Glomerular visceral epithelial cell (primary cell): ENCODE measurements around the gene LRRC63.
A peak's percentile ranks its signal among the peaks of the same experiment; 100 is the strongest.
"Not testable (repeated sequence)": the region's sequence is repeated elsewhere in the genome, so short reads cannot be mapped to it uniquely, and the experiment has no call there.

ENCODE experiments used
- DNase-seq: peaks from one replicate; pipeline ENCODE4 v3.0.0-alpha.2; 2016; ENCODE audit errors: extremely low spot score

The LRRC63 gene

DNA sequence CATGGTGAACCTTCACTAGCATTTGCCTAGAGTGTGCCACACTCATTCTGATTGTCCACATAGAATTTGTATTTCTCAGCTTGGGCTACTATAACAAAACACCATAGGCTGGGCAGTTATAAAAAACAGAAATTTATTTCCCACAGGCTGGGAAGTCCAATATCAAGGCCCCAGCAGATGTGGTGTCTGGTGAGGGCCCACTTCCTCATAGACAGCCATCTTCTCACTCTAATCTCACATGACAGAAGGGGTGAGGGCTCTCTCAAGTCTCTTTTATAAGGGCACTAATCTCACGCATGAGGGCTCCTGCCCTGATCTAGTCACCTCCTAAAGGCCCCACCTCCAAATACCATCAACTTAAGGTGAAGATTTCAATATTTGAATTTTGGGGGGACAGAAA, 53.6 kb downstream of the LRRC63 start:
- DNase-seq, result no peak

DNA sequence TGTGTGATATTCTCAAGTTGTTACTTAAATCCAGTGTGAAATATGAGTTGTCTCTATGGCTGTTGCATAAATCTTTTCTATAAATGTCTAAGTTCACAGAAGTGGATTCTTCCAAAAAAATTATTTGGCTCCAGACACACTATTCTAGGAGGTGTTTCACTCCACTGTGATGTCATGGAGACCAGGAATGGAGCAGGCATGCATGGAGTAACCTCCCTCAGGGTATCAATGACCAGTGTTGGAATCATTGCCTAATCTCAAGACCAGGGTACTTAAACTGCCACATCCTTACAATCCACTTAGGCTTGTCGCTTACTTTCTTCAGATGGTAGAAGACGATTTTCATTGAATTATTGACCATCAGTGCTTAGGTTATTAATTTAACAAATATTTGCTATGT, 55.4 kb downstream of the LRRC63 start:
- DNase-seq, result no peak

DNA sequence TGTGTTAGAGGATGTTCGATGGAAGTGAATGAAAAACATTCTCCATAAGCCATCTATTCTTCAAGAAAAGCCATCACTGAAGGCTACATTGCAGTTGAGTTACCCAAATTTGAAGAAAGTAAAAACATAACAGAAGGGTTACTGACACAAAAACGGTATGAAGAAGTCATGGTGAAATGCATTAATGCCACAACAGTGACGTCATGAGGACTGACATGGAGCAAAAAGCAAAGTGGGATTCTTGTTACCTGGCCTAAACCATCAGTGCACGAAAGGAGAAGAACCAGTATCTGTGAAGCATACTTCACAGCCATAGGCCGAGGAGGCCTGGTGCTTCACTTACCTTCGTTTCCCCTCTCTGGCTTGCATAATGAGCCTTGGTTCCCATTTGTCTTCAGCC, 58.7 kb downstream of the LRRC63 start:
- no peak for DNase-seq

DNA sequence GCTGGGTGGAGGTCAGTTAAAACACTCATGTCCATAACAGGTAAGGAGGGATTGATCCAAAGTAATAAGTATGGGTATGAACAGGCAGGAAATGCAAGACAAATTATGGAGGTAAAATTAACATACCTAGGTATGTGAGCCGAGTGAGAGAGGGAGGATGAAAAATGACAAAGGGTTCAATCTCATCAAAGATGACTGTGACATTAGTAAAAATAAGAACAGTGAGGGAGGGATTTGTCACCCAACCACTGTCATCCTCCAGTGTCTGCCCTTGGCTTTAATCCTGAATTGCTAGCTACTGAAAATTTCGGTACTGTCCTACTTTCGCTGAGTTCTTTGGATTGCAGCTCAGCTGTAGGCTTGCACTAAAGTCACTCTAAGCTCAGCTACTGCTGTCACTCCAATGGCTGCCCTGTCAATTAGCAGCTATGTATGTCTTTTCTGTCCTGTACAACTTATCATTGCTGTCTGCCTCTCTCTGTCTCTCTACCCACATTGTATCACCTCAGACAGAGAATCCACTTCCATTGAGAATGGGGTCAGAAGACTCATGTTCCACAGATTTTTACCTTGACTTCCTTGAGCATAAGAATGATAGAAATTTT, 62.5 kb downstream of the LRRC63 start:
- DNase-seq, result no peak

DNA sequence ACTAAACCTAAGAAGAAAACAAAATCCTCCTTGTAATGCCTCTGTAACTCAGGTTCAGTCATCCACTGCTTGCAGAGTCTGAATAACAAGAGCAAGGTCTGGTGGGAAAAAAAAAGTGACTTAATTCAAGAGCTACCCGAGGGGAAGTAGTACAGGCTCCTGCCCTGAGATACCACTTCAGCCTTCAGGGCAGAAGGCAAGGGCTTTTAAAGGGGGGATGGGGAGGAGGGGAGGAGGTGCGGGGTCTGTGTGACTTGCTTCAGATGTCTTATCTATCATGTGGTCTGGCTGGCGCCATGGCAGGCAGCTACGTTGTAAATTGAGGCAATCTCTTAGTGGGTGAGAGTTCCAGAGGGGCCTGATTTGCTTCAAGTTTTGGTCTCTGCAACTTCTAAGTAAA, 66.7 kb downstream of the LRRC63 start:
- no peak for DNase-seq

DNA sequence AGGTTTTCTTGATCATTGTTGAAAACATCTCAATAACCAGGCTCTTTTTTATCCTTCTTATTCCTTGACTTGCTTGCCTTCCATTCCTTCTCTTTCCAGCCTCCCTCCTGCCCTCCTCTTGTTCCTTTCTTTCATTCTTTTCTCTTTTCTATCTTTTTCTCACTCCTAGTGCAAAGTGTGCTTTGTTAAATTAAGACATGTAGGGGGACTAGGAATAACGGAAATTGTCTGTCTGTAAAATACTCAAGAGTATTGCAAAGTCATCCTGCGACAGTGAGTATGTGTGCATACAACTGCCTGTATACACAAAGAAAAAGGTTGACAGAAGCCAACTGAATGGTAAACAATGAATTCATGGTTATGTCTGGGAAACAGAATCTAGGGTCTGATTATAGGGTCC, 70.1 kb downstream of the LRRC63 start:
- no peak for DNase-seq

DNA sequence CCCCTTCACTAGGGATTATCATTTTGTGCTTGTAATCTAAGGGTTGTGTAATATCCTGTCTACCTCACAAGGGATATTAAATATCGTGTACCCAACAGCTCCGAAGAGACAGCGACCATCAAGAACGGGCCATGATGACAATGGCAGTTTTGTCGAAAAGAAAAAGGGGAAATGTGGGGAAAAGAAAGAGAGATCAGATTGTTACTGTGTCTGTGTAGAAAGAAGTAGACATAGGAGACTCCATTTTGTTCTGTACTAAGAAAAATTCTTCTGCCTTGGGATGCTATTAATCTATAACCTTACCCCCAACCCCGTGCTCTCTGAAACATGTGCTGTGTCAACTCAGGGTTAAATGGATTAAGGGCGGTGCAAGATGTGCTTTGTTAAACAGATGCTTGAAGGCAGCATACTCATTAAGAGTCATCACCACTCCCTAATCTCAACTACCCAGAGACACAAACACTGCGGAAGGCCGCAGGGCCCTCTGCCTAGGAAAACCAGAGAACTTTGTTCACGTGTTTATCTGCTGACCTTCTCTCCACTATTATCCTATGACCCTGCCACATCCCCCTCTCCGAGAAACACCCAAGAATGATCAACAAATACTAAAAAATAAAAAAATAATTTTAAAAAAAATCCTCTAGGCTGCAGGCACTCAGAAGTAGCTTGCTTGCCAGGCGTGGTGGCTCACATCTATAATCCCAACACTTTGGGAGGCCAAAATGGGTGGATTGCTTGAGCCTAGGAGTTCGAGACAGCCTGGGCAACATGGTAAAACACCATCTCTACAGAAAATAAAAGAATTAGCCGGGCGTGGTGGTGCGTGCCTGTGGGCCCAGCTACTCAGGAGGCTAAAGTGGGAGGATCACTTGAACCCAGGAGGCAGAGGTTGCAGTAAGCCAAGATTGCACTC, 72.4 kb downstream of the LRRC63 start:
- not testable (repeated sequence) for DNase-seq

DNA sequence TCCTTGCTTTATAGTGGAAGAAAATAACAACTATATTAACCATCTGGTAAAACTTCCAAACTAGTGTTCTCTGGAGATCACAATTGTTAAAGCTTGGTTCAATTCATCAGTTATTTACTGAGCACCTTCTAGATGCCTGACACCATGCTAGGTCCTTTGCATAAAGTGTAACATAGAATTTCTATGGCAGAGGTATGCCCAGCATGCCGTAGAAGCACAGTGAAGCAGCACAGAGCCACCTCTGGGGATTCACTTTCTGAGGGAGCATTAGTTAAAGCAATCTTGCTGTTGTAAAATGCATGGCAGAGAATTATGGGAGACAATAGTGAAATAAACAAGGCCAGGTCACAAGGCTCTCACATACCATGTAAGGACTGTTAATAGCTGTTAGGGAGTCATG, 75.2 kb downstream of the LRRC63 start:
- no peak for DNase-seq

DNA sequence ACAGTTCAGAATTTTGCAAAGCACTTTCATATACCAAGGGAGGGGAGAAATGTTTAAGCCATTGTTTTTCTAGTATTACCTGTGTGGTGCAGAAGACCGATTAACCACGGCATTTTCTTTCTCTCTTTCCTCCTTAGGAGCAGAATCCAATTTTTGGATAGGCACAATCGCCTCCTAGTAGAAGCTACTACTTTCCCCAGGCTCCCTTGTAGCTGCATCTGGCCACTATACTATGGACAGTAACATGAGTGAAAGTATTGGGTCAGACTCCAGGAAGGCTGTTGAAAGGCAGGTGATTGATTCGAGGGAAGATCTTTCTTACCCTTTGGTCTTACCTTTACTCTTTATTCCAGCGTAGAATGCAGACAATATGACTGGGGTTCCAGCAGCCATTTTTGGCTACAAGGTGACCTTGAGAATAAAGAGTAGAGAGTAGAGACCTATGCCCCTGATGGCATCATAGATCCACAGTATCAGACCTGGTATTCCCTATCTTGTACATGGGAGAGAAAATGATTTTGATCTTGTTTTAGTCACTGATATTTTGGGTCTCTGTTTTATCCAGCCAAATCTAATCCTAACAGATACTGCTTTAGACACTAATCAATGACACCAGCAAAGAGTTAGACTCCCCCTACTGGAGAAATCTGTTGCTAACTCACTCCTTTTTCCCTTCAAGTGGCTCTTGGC, 77.0 kb downstream of the LRRC63 start:
- peak; percentile 46 for DNase-seq

DNA sequence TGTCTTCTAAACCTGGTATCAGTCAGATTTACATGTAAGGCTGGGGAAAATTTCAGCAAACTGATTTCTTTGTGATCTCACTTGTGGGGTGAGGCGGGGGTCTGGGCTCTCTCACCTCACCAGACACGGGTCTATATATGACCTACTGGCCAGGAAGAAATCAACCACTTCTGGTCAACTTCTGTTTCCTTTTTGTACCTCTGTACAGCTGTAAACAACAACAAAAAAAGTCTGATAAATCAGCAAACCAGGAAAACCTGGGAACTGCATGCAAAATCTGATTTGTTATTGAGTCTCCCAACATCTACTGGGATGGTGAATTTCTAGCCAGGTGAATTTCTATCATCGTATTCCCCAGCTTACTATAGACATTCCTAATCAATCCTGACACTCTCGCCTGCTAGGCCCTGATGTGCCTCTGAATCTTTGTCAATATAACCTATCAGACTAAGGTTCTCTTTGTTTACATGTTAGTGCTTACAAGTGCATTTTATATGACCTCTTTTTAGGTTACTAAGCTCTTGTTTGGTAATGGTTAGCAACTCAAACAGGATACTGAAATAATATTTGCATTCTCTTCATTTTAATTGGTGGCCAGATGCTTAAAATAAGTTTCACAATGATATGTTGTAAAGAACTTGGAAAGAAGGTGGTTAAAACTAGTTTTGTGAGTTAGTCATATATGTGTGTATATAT, 77.7 kb downstream of the LRRC63 start:
- no peak for DNase-seq

DNA sequence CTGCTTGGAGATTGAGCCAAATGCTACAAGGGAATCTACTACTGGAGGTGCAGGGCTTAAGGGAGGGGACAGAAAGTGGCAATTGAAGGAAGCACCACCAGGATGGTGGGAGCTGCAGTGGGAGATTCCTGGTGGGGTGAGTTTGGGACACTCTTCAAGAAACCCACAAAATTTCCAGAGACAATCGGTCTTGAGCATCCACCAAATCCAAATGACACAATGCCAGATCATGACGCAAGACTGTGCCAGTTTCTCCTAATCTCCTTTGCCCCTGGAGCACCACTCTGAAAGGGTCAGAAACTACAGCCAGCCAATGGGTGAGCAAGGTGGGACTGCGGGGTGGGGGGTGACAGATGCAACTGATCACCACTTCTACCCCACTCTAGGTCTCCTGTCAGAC, 78.7 kb downstream of the LRRC63 start:
- no peak for DNase-seq

DNA sequence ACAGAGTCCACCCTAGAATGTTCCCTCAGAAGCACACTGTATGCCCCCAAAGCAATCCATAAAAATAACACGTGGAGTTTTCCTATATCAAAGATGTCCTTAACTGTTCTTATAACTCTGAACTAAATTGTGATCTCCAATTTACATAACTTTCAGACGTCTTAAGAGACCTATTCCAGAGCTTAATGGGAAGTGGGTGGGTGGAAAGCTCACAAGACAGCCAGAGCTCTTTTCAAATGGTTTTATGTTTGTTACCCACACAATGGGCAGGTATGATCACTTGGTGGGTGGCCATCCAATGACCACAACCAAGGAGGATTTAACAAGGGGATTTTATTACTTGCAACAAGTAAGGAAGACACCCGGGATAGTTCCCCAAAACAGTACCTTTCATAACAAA, 81.7 kb downstream of the LRRC63 start:
- no peak for DNase-seq

DNA sequence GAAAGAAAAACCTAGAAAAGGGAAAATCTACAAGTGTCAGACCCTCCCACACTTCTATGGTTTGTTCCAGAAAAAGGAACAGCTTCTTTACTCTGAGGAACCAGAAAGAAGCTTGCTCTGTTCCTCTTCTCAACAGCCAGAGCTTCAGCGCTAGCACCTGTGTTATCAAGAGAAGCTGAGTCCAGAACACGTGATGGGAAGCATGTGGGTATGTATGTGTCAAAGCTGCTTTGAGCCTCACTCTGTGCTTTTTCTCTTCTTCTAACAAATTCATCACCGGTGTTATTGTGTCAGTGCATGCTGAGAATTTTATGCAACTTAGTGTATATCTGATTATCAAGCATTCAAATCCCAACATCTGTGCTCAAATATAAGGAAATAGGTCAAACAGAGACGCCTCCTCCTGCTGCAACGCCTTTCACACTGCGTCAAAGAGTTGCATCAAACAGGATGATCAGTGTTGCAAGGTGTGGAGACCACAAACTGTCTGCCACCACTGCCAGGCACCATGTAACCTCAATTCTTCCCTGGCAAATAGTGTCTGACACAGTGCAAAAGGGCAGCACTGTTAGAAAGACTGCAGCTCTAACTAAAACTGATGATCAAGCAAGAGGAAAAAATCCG, 83.9 kb downstream of the LRRC63 start:
- DNase-seq, result peak; percentile 49

DNA sequence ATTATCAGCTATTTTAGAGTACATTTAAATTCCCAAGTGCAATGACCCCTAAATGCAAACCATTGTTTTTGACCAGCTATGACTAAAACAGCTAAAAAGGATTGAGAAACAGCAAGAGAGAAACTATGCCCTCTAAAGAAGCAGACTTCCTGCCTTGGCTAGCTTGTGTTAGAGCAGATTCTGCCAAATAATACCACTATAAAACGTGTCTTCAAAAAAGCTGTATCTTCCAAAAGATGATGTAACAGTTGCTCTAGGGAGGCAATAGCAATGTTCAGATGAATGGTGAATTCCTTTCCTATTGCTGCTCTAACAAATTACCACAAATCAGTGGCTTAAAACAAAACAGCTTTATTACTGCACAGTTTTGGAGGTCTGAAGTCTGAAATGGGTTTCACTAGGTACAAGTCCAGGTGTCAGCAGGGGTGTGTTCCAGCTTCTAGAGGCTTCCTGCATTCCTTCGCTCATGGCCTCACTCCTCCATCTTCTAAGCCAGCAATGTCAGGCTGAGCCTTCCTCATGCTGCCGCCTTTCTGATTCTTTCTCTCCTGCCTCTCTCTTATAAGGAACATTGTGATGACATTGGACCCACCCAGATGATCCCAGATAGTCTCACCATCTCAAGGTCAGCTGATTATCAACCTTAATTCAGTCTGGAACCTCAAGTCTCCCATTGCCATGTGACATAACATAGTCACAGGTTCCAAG, 84.5 kb downstream of the LRRC63 start:
- peak; percentile 64 for DNase-seq

DNA sequence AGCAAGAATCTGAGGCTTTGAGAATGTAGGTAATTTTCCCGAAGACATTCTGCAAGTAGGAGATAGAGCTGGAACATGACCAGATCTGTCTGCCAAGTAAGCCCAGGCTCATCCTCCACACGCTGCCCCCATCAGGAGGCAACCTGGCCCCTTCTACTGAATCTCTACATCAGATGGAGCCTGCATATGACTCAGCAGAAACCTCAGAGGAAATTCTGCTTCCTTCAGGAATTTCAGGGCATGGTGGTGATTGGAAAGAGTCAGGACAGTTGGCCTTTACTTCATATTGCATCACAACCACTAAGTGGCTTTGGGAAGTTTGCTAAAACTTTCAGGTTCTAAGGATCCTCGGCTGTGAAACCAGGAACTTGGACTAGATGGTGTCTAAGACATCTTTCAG, 85.2 kb downstream of the LRRC63 start:
- peak; percentile 68 for DNase-seq

DNA sequence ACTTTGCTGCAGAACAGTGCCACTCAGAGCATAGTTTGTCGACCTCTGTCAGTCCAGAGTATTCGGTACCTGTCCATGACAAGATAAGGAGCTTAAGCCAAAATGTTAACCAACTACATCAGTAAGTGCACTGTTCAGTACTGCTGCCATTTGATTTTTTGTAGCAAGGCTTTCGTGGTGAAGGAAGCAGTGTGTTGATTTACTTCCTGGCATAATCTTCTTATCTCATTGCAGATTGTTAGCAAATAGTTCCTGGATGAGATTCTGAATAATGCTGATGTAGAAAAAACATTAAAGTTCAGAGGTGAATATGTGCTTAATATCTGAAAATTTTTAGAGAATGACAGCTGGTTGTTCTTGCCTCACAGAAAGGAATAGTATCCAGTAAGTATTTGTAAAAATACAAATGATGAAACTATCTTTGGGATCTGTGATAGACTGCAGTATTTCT, 85.7 kb downstream of the LRRC63 start:
- no peak for DNase-seq

DNA sequence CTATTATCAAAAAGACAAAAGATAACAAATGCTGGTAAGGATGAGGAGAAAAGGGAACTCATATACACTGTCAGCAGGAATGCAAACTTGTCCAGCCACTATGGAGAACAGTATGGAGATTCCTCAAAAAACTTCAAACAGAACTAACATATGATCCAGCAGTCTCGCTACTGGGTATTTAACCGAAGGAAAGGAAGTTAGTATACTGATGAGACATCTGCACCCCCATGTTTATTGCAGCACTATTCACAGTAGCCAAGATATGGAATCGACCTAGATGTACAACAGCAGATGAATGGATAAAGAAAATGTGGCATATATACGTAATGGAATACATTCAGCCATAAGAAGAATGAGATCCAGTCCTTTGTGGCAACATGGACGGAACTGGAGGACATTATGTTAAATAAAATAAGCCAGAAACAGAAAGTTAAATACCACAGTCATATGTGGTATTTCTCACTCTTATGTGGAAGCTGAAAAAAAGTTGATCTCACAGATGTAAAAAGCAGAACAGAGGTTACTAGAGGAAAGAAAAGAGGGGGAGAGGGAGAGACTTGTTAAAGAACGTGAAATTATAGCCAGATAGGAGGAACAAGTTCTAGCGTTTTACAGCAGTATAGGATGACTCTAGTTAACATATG, 92.1 kb downstream of the LRRC63 start:
- DNase-seq, result no peak

DNA sequence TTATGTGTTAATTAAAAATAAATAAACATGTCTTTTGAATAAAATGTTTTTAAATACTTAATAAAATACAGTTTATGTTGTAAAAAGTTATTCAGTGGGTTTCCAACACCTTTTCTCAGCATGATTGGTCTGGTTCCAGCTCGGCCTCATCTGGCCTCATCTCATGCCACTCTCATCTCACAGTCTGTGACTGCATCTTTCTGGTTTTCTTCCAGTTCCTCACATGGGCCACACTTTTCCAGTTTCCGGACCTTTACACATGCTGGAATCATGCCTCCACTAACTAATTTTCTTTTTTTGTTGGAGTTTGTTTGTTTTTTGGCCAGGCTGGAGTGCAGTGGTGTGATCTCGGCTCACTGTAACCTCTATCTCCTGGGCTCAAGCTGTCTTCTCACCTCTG, 92.8 kb downstream of the LRRC63 start:
- no peak for DNase-seq

DNA sequence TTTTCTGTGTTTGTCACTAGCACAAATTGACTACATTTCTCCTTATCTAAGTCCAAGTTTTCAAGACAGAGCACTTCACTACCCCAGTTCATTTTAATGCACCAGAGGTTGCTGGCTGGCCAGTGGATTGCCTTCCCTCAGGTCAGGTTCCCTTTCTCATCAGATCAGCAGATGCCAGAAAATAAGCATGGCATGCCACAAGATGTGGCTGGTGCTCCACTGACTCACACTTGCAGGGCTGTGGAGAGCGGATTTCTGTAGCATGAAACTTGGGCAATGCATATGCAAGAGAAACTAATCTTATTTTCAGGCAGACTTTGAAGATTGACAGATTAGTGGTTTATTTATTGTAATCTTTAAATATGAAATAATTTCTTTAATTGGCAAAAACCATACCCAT, 95.8 kb downstream of the LRRC63 start:
- DNase-seq, result no peak

DNA sequence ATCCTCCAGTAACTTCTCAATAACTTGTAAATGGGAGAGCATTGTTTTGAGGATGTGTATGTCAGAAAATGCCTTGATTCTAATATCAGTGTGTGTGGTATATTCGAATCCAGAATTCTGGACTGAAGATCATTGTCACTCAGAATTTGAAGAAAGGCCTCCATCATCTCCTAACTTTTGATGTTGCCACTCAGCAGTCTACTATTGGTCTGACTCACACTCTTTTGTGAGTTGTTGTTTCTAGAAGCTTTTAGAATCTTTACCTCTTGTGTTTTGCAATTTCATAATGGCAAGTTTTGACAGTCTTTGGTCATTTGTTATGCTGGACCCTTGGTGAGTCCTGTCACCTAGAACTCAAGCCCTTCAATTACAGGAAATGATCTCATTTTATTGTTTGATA, 98.3 kb downstream of the LRRC63 start:
- no peak for DNase-seq

DNA sequence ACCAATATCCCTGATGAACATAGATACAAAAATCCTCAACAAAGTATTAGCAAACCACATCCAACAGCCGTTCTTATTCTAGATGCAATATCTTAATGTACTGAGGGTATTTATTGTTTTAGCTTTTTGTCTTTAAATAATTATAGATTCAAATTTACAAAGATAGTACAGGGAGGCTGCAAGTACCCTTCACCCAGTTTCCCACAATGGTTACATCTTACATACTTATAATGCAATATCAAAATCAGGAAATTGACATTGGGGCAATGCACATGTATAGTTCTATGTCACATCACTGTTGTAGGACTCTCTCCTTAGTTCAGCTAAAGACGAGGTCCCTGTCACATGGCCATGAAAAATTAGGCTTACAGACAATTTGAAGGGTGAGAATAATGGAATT, 99.5 kb downstream of the LRRC63 start:
- DNase-seq, result no peak
